DMS53 (cell line): ENCODE data around the gene MYH16.
"Not testable (repeated sequence)": the region's sequence is repeated elsewhere in the genome, so short reads cannot be mapped to it uniquely, and the experiment has no call there.

ENCODE experiments used
- DNase-seq: peaks from one replicate; lab custom pipeline; 2025; lab: John Stamatoyannopoulos, UW

The MYH16 gene

GRCh38 chr7:99355098-99355497 is 82.5 kb downstream of the MYH16 start:
- no peak for DNase-seq

GRCh38 chr7:99357701-99358490 is 85.3 kb downstream of the MYH16 start:
- no peak for DNase-seq

GRCh38 chr7:99358521-99358920 is 85.9 kb downstream of the MYH16 start:
- DNase-seq, result not testable (repeated sequence)

- DNase-seq, result no peak
Observed at GRCh38 chr7:99359465-99360154, 87.0 kb downstream of the MYH16 start.
